K562 (cell line): ENCODE data around the gene CRACR2B. TPM values are rescaled to one million over a fixed set of nuclear protein-coding genes. Genes with fewer than 3 reads are reported as not detected.

Source experiments
- ATAC-seq: fragments of 200-7000 bp; cut with Tn5 transposase; 3 replicates; pipeline ENCODE4 v1.9.1; 2020; ENCODE audit warnings: moderate library complexity
- BruUV-seq: library from RNA; stranded (reverse); fragments of 400-500 nt; replicated peaks from 2 replicates; lab custom pipeline; 2021; lab: Mats Ljungman, UMichigan
- CTCF ChIA-PET: fragments of 300-600 bp; formaldehyde crosslinking; extraction: SDS; loops from one replicate; lab custom pipeline; 2021; ENCODE audit warnings: low intra/inter-chr PET ratio; lab: Yijun Ruan, JAX
- POLR2A ChIA-PET: fragments of 300-600, 350-650 bp; sonication (Branson Sonifier 250); formaldehyde crosslinking; extraction: SDS; loops from one replicate; lab custom pipeline; 2021; ENCODE audit warnings: antibody characterized with exemption, inconsistent platforms; lab: Yijun Ruan, JAX
- DNase-seq, 4 experiments: peaks; one replicate each; pipeline versions ENCODE4 v3.0.0 to v3.0.0-alpha.2; 2011 to 2018; ENCODE audit warnings: low spot score in 3 of 4, mixed read lengths in 3 of 4; ENCODE audit errors: extremely low read depth in 1 of 4
- FAIRE-seq: peaks from 2 replicates; lab custom pipeline; 2011; peaks lifted over from hg19 to GRCh38; lab: Jason Lieb, UNC
- H2AFZ ChIP-seq: 2 replicates; pipeline ENCODE4 v1.6.0; 2011; ENCODE audit warnings: low read depth, low read length, control low read depth, inconsistent platforms
- H3K27ac ChIP-seq: fragments of 200-600 bp; 3 replicates; pipeline ENCODE4 v1.8.0; 2011; ENCODE audit warnings: low read depth, mild to moderate bottlenecking, control low read depth, inconsistent platforms, low read length, moderate library complexity, mixed read lengths; ENCODE audit errors: extremely low read depth
- H3K27me3 ChIP-seq, 2 experiments: fragments of 300-600 bp in 1 of 2; 2 replicates in 1 of 2; 3 replicates in 1 of 2; pipeline versions ENCODE4 v1.6.0 to v1.8.0; 2011; ENCODE audit warnings: inconsistent platforms in 2 of 2, low read length in 2 of 2, mild to moderate bottlenecking in 1 of 2, mixed read lengths in 1 of 2, moderate library complexity in 1 of 2; ENCODE audit not compliant: control insufficient read depth in 2 of 2, insufficient read depth in 2 of 2
- H3K36me3 ChIP-seq: fragments of 300-600 bp; 3 replicates; pipeline ENCODE4 v1.8.0; 2011; ENCODE audit warnings: mild to moderate bottlenecking, low read length, inconsistent platforms; ENCODE audit not compliant: control insufficient read depth, insufficient read depth
- H3K4me1 ChIP-seq, 2 experiments: fragments of 200-600 bp in 1 of 2; replicated peaks in 1 of 2; 2 replicates in 1 of 2; 3 replicates in 1 of 2; pipeline versions ENCODE4 v1.5.1 to v1.8.0; 2011; ENCODE audit warnings: inconsistent platforms in 2 of 2, low read length in 2 of 2, mild to moderate bottlenecking in 1 of 2, mixed read lengths in 1 of 2, moderate library complexity in 1 of 2; ENCODE audit not compliant: control insufficient read depth in 2 of 2, insufficient read depth in 2 of 2
- H3K4me2 ChIP-seq: 2 replicates; pipeline ENCODE4 v1.6.1; 2011; ENCODE audit warnings: low read length, control low read depth, inconsistent platforms, mixed read lengths; ENCODE audit not compliant: insufficient read depth
- H3K4me3 ChIP-seq: fragments of 200-600 bp; sonication (generic), shearing (Covaris generic); 2 replicates; pipeline ENCODE4 v1.5.1; 2016; ENCODE audit warnings: control low read depth, inconsistent platforms
- H3K79me2 ChIP-seq: fragments of 200-600 bp; 3 replicates; pipeline ENCODE4 v1.8.0; 2011; ENCODE audit warnings: low read length, inconsistent platforms; ENCODE audit not compliant: control insufficient read depth, insufficient read depth
- H3K9ac ChIP-seq, 2 experiments: 2 replicates each; pipeline versions ENCODE4 v1.6.0 to v1.6.1; 2011; ENCODE audit warnings: low read depth in 2 of 2, low read length in 2 of 2, control low read depth in 1 of 2, inconsistent platforms in 1 of 2, mild to moderate bottlenecking in 1 of 2, mixed read lengths in 1 of 2; ENCODE audit not compliant: insufficient read depth in 1 of 2
- H3K9me1 ChIP-seq: one replicate; pipeline ENCODE4 v1.6.0; 2011; ENCODE audit warnings: inconsistent platforms, mild to moderate bottlenecking, low read length, moderate library complexity; ENCODE audit not compliant: control insufficient read depth, insufficient read depth
- H3K9me3 ChIP-seq: replicated peaks from 2 replicates; pipeline ENCODE4 v1.5.1; 2011; ENCODE audit warnings: low read depth, low read length, inconsistent platforms; ENCODE audit not compliant: control insufficient read depth, insufficient read depth
- H4K20me1 ChIP-seq: replicated peaks from 2 replicates; pipeline ENCODE4 v1.6.1; 2011; ENCODE audit warnings: low read length, inconsistent platforms, mixed read lengths; ENCODE audit not compliant: control insufficient read depth, insufficient read depth
- CAMTA2 ChIP-seq: fragments of 250-450 bp; sonication (Bioruptor Pico); conservative IDR thresholded peaks from 2 replicates; pipeline ENCODE4 v1.5.1; 2022
- HDGF ChIP-seq: fragments of 450-650 bp; IDR thresholded peaks from 2 replicates; pipeline ENCODE4 v1.6.1; 2016
- HNRNPK ChIP-seq: fragments of 200-400 bp; formaldehyde crosslinking; IDR thresholded peaks from one replicate; pipeline ENCODE4 v1.6.1; 2018; ENCODE audit warnings: mild to moderate bottlenecking, low read depth, low read length; ENCODE audit not compliant: poor library complexity, severe bottlenecking
- NRF1 ChIP-seq, 2 experiments: fragments of 450-650 bp; IDR thresholded peaks in 1 of 2; conservative IDR thresholded peaks in 1 of 2; 2 replicates each; pipeline ENCODE4 v1.6.1; 2014; ENCODE audit warnings: mild to moderate bottlenecking in 2 of 2
- RBM14 ChIP-seq: fragments of 200-400 bp; formaldehyde crosslinking; IDR thresholded peaks from 2 replicates; pipeline ENCODE4 v1.6.1; 2018; ENCODE audit warnings: low read depth, mild to moderate bottlenecking, low read length, moderate library complexity, borderline replicate concordance; ENCODE audit not compliant: insufficient read depth
- RBM22 ChIP-seq: fragments of 200-400 bp; formaldehyde crosslinking; IDR thresholded peaks from 2 replicates; pipeline ENCODE4 v1.6.1; 2018; ENCODE audit warnings: low read length, low read depth; ENCODE audit not compliant: poor library complexity, severe bottlenecking
- SAP30 ChIP-seq: fragments of 200-600 bp; sonication (generic); IDR thresholded peaks from 2 replicates; pipeline ENCODE4 v1.6.1; 2012; ENCODE audit warnings: borderline replicate concordance, low read depth, mild to moderate bottlenecking, moderate library complexity, low read length, control low read depth, inconsistent platforms; ENCODE audit not compliant: insufficient read depth, poor library complexity, severe bottlenecking
- SPI1 ChIP-seq: IDR thresholded peaks from 2 replicates; pipeline ENCODE4 v1.6.1; 2011; ENCODE audit warnings: low read depth, low read length, control low read depth, borderline replicate concordance
- SRSF3 ChIP-seq: fragments of 200-400 bp; formaldehyde crosslinking; IDR thresholded peaks from 2 replicates; pipeline ENCODE4 v1.6.1; 2016; ENCODE audit warnings: mild to moderate bottlenecking, low read length, moderate library complexity; ENCODE audit not compliant: insufficient read depth
- ZKSCAN1 ChIP-seq: fragments of 150-350 bp; IDR thresholded peaks from 2 replicates; pipeline ENCODE4 v1.6.1; 2016; ENCODE audit warnings: low read depth, low read length
- WGBS: fragments of 100-300 bp; shearing (Covaris generic); methylation state at CpG from one replicate; pipeline ENCODE4 v1.1.6; 2016; ENCODE audit warnings: low coverage, mixed read lengths; ENCODE audit not compliant: insufficient coverage; ENCODE audit errors: missing lambda C conversion rate; 5-methylcytosine and 5-hydroxymethylcytosine counted together
- in situ Hi-C: fragments of 300-500 bp; cut with MboI; formaldehyde crosslinking; loops from 4 replicates; pipeline ENCODE4 v1.15.0; 2018; ENCODE audit warnings: inconsistent platforms, mixed read lengths
- intact Hi-C: fragments of 100-400 bp; cut with micrococcal nuclease; formaldehyde crosslinking; loops from 2 replicates; pipeline ENCODE4 v1.14.2; 2022
- polyA plus RNA-seq, 8 experiments: library from polyadenylated mRNA; depleted of rRNA in 4 of 8; stranded (reverse) in 5 of 8; unstranded in 3 of 8; fragments of >200 nt; fragmentation: Nextera tagmentation in 2 of 8; fragmentation: Illumina TruSeq in 1 of 8; extraction: Ambion mirVana in 2 of 8; extraction: Trizol in 1 of 8; gene quantifications; 2 replicates each; pipeline versions ENCODE4 v1.2.1 to v1.2.3, GENCODE V29; 2011 to 2014; ENCODE audit warnings: inconsistent platforms in 1 of 8, missing spikeins in 1 of 8
- total RNA-seq, 7 experiments: library from RNA; depleted of rRNA in 6 of 7; stranded (reverse); fragments of >200 nt in 6 of 7; fragmentation: Illumina TruSeq in 2 of 7; extraction: Trizol in 2 of 7; gene quantifications; 2 replicates each; pipeline versions ENCODE4 v1.2.1 to v1.2.3, GENCODE V29; 2011 to 2021; ENCODE audit warnings: low replicate concordance in 1 of 7
- TF ChIP-seq, protein P1 (sequence below): fragments of 450-650 bp; IDR thresholded peaks from 2 replicates; pipeline ENCODE4 v1.6.1; 2016; ENCODE audit warnings: missing biosample characterization, missing genetic modification characterization
- TF ChIP-seq, protein P2 (sequence below), 2 experiments: fragments of 250-450 bp in 1 of 2; fragments of 450-650 bp in 1 of 2; sonication (Bioruptor Pico) in 1 of 2; IDR thresholded peaks; 2 replicates each; pipeline versions ENCODE4 v1.6.1 to v1.8.0; 2016 to 2021; ENCODE audit warnings: mild to moderate bottlenecking in 2 of 2, moderate library complexity in 2 of 2, missing compliant biosample characterization in 1 of 2, missing genetic modification characterization in 1 of 2
- TF ChIP-seq, protein P3 (sequence below): fragments of 250-450 bp; sonication (Bioruptor Pico); IDR thresholded peaks from 2 replicates; pipeline ENCODE4 v1.5.0; 2020; ENCODE audit warnings: mild to moderate bottlenecking

Gene CRACR2B
- total and polyA plus RNA-seq, 9 of the 15 experiments (the other 6 are each of a cell fraction or from before 2014, with no cell fraction given): 0.10 to 51.0 (median 6.0) TPM

DNA sequence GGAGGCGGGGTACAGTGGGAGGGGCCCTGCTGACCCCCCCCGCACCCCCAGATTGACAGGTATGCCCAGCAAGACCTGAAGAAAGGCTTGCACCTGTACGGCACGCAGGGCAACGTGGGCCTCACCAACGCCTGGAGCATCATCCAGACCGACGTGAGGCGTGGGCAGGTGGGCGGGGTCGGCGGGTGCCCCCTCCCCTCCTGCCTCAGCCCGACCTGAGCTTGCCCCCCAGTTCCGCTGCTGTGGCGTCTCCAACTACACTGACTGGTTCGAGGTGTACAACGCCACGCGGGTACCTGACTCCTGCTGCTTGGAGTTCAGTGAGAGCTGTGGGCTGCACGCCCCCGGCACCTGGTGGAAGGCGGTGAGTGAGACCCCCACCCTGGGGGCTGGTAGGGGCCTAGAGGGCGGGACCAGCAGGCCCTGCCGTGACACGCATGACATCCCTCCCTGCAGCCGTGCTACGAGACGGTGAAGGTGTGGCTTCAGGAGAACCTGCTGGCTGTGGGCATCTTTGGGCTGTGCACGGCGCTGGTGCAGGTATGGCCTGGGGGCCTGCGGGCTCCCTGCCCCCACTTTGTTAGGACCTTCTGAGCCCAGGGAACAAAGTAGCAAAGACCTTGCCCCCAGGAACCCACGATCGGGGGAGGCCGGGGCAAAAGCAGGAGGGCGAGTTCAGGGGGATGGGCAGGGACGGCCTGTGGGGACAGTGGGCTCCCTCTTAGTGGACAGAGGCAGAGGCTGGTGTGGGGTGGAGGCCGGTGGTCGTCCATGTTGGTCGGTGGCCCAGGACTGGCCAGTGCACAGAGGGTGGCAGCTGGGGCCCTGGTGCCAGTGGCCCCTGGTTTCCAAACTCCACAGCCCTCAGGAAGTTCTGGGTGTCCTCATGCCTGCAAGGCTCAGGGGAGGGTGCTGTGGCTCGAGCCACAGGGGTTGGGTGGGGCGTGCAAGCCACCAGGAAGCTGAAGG is 38.0 kb downstream of the CRACR2B start (continued):
- TF ChIP-seq RBM14 (0 out of 2 replicates have a peak, but pooled peaks have one; percentile 5), NRF1 (conservative IDR thresholded peaks at IDR 0.05 in 1 of 2, IDR thresholded peaks at IDR 0.05 in 1 of 2) (no peak), RBM22 (peak; percentile 69)

DNA sequence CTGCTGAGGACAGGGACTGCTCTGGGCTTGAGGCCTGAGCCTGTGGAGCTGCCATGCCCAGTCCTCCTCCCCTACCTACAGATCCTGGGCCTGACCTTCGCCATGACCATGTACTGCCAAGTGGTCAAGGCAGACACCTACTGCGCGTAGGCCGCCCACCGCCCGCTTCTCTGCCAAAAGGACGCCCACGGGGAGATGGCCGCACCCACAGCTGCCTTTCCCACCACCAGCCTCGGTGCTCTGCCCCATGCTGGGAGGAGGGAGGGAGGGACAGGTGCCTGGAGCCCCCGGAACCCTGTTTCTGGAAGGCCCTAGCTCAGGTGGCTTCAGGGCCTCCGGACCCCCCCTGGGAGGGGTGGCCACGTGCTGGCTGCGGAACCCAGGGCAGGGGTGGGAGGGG is 38.8 kb downstream of the CRACR2B start:
- peaks cover 8 to 92% of the 10 kb centered on the region in 2 experiments for H3K4me1 ChIP-seq
- H3K36me3 ChIP-seq: peaks cover 25% of the 10 kb centered on the region; the same call in 1 of the 3 replicates
- WGBS: 65% methylated on average over 8 of the region's 14 CpGs
- H3K9me3 ChIP-seq: no peaks in the 10 kb centered on the region
- no peak overlapping the region for H3K27ac ChIP-seq
- no TSS peak for BruUV-seq
- FAIRE-seq (no peak), ATAC-seq (no peak), DNase-seq (no peak)
- CTCF ChIA-PET: no interaction called here
- H3K4me3 ChIP-seq: no peak overlapping the region
- peaks cover 5% of the 10 kb centered on the region for H3K9me1 ChIP-seq
- no peak overlapping the region for H3K9ac ChIP-seq
- POLR2A ChIA-PET: interaction anchor here (0.6 to 1.8 kb wide), 2 partner anchors 9 to 47 kb away, joined by 4 to 5 read pairs; no protein-coding TSS in a partner anchor
- no peak overlapping the region for H3K4me2 ChIP-seq
- intact Hi-C loops: no loop called here
- in situ Hi-C loops: no loop called here
- no peak overlapping the region for H2AFZ ChIP-seq
- no peaks in the 10 kb centered on the region for H3K79me2 ChIP-seq
- peaks cover 21% of the 10 kb centered on the region for H4K20me1 ChIP-seq
- H3K27me3 ChIP-seq: no peaks in the 10 kb centered on the region
- TF ChIP-seq SRSF3 (no peak), HDGF (no peak), ZKSCAN1 (0 out of 2 replicates have a peak, but pooled peaks have one; percentile 67), HNRNPK (no peak), SPI1 (no peak), CAMTA2 (CRISPR knock-in tag) (no peak), SAP30 (no peak)
- TF ChIP-seq, protein P1, sequence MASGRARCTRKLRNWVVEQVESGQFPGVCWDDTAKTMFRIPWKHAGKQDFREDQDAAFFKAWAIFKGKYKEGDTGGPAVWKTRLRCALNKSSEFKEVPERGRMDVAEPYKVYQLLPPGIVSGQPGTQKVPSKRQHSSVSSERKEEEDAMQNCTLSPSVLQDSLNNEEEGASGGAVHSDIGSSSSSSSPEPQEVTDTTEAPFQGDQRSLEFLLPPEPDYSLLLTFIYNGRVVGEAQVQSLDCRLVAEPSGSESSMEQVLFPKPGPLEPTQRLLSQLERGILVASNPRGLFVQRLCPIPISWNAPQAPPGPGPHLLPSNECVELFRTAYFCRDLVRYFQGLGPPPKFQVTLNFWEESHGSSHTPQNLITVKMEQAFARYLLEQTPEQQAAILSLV (tag): no peak
- TF ChIP-seq, protein P2, sequence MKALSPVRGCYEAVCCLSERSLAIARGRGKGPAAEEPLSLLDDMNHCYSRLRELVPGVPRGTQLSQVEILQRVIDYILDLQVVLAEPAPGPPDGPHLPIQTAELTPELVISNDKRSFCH (CRISPR knock-in tag; IDR thresholded peaks at IDR 0.05): no peak
- TF ChIP-seq, protein P2 (tag; IDR thresholded peaks at IDR 0.05): no peak
- TF ChIP-seq, protein P3, sequence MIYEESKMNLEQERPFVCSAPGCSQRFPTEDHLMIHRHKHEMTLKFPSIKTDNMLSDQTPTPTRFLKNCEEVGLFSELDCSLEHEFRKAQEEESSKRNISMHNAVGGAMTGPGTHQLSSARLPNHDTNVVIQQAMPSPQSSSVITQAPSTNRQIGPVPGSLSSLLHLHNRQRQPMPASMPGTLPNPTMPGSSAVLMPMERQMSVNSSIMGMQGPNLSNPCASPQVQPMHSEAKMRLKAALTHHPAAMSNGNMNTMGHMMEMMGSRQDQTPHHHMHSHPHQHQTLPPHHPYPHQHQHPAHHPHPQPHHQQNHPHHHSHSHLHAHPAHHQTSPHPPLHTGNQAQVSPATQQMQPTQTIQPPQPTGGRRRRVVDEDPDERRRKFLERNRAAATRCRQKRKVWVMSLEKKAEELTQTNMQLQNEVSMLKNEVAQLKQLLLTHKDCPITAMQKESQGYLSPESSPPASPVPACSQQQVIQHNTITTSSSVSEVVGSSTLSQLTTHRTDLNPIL: no peak
